Measurements from ENCODE around the gene GPR142. TPM values are rescaled to one million over a fixed set of nuclear protein-coding genes. Genes with fewer than 3 reads are reported as not detected.

The GPR142 gene
- total RNA-seq = not detected in 2 replicates

GRCh38 chr17:74367206-74367605, at the start of gene GPR142:
Gene GPR142, plus strand, starts transcription at chr17:74367506. Its CDS starts 2,035 bp downstream, at chr17:74369541.

GRCh38 chr17:74325743-74326379, 41.4 kb upstream of the GPR142 start, which contains the start of gene KIF19:
Gene KIF19, plus strand, starts transcription at chr17:74326226. Its CDS starts 124 bp downstream, at chr17:74326350.

GRCh38 chr17:74361230-74362068, 5.9 kb upstream of the GPR142 start, which contains the start of gene BTBD17:
Gene BTBD17, minus strand, starts transcription at chr17:74361868. Its CDS starts 49 bp downstream, at chr17:74361819.

Other genes starting within 250 kb of the GPR142 start
- 4,063 and 5,203 TPM in 2 replicates for gene RPL38, start 163.8 kb upstream of the GPR142 start, total RNA-seq
- gene TTYH2, start 153.9 kb upstream of the GPR142 start, total RNA-seq = 0.75 and 3.4 TPM in 2 replicates
- gene DNAI2, start 93.3 kb upstream of the GPR142 start, total RNA-seq = not detected in 2 replicates
- 0.38 and 0.99 TPM in 2 replicates for gene KIF19, start 41.3 kb upstream of the GPR142 start, total RNA-seq
- gene BTBD17, start 5.6 kb upstream of the GPR142 start, total RNA-seq = not detected in 2 replicates
- 0.09 and 0.66 TPM in 2 replicates for gene GPRC5C, start 64.6 kb downstream of the GPR142 start, total RNA-seq
- gene CD300A, start 99.1 kb downstream of the GPR142 start, total RNA-seq = not detected in 2 replicates
- not detected in 2 replicates for gene CD300LB, start 164.0 kb downstream of the GPR142 start, total RNA-seq
- gene CD300C, start 178.6 kb downstream of the GPR142 start, total RNA-seq = not detected in 2 replicates
- gene CD300H, start 200.0 kb downstream of the GPR142 start, total RNA-seq = not detected in 2 replicates
- gene CD300LD, start 224.8 kb downstream of the GPR142 start, total RNA-seq = not detected in 2 replicates

All from endothelial cell of coronary artery (primary cell).